GM19238 (cell line): Measurements from ENCODE around the gene PGC.

Source experiments
- DNase-seq: peaks from one replicate; pipeline ENCODE4 v3.0.0; 2011; ENCODE audit warnings: low spot score; ENCODE audit not compliant: insufficient read length

PGC gene

DNA sequence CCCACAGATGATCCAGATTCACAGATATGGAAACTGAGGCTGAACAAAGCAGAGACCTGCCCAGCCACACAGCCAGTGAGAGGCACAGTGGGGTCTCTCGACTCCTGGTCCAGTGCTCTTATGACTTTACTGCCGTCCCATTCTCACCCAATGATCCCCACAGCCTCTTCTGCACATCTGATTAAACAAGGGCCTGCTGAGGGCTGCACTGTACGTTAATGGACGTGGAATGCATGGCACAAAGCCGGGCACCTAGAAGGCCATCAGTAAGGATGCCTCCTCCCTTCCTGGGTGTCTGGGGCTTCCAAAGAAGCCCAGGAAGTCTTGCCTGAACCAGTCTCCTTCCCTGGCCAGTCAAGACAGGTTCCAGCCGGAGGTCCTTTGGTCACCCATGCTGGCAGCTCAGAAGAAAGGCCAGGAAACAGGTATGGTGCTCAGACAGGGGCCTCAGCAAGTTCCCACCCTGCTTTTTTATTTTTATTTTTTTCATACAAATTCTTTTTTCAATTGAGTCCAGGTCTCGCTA lies 15.6 kb downstream of the PGC start:
- DNase-seq, result no peak

DNA sequence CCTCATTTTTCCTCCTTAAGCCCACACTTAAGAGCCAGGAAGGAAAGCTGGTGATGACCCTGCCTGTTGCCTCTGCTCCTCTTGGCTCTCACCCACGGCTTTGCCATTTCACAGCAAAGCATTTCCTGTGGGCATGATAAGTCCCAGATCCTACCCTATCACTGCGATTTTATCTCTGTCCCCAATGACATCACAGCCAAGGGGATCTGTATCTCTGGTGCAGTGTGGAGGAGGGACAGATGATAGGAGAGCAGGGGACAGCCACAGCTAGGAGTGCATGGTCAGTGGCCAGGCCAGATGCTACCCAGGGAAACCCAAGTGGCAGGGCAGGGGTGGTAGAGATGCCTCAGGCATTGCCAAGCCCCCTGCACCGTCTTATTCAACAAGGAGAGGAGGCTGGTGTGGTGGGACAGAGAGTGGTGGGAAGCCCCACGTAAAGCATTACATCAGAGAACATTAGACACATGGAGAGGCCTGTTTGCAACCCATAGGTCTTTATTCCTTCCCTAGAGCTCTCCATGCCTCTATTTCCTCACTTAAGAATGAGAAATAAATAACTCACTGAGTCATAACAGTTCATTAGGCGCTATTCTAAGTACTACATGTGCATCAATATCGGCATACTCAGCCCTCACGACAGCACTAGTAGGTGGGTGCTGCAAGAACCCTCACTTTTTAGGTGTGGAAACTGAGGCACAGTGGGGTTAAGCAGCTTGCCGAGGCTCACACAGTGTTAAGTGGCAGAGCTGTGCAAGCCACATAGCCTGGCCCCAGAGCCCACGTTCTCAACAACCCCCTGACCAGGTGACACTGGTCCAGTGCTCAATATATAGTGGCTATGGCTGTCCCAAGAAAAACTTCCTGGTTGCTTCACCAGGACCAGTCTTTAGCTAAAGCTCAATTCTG lies 16.4 kb downstream of the PGC start:
- no peak for DNase-seq

DNA sequence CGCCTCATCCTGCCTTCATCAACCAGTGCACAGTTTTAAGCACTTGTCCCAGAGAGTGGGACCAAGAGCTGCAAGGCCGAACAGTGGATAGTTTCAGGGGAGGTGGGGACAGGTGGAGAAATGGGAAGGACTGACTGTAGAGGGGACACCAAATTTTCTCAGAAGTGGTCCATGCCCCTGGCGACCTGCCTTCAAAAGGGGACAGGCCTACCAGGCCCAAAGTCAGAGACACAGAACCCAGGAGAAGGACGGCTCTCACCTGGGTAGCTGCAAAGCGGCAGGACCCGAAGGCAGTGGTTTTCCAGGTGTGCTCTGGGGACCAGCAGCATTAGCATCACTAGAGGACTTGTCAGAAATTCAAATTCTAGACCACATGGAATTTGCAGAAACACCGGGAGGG lies 17.6 kb downstream of the PGC start:
- DNase-seq, result no peak

DNA sequence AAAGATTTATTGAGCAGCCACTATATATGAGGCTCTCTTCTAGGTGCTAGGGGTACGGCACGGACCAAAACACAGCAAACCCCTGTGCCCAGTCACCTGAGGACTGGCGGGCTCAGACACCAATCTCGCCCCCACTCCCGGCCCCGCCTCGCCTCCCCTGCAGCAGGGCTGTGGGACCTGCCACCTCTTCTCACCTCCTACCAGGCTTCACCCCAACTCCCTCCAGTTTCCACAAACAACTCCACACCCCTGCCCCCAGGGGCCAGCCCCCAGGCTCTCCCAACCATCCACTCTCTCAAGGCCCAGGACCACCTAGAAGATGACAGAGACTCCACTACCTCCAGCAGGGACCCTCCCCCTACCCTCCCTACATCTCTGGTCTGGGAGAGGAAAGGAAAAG lies 18.2 kb downstream of the PGC start:
- DNase-seq, result no peak

DNA sequence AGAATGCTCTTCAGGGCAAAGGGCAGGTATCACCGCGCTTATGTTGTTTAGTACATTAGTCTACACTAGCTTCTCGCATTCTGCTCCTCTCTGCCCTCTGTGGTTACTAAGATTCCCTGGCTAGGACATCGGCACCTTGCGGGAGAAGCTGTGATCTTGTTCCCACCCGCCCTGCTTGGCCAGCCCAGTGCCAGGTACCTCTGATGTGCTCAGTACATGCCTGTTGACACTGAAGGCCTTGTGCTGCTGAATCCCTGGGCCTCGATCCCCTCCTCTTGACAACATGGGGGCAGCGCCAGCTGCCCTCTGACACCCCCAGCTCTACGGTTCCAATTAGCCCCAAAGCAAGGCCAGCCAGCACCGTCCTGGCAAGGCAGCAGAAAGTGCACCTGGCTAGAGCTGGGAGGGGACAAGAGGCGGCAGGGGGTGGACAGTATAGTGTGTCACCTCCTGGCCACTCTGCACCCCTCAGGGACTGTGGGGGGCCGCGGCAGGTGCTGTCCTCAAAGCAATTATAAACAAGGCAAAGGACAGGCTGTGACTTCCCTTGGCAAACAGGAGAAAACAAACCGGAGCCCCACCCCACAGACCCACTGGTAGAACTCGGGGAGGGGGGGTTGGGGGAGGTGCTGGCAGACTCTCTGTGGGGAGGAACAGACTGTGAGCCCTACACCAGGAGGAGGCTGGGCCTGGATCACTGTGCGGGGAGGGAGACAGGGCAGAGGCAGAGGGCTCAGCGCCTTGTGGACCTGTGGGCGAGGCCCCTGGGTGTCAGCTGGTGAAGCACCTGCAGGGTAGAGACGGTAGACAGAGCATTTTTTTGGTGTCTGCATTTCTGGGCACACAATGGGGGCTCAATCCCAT lies 18.9 kb downstream of the PGC start:
- no peak for DNase-seq

DNA sequence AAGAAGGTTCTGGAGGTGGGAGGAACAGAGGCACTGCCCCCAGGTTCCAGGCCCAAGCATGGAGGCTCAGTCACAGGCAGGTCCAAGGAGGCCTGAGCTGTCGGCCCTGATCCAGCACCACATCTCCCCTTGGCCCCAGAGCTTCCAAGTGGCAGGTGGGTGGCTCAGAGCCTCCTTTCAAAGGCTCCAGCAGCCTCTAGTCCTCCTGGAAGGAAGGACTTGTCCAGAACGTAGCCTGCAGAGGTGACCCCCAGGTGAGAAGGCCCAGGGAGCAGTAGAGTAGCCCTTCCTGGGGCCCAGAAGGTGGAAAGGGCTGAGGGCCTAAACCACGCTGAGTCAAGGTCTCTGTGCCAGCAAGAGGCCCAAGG lies 19.5 kb downstream of the PGC start:
- DNase-seq, result no peak

DNA sequence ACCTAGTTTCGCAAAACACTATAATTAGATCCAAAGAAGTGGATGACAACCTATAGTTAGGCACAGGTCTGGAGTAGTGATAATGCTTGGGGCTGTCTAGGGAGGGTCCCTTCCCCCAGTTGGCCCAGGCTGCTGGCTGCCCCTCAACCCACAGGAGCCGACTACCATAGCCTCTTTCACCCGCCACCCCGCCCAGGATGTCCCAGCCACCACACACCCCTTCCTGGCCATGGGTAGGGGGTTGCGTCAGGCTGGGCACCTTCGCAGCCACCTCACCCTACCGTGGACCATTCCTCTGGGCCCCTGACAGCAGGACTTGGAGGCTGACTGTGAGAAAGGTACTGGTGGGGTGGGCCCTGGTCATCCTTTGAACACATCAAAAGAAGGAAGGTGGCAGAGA lies 20.3 kb downstream of the PGC start:
- DNase-seq, result no peak

DNA sequence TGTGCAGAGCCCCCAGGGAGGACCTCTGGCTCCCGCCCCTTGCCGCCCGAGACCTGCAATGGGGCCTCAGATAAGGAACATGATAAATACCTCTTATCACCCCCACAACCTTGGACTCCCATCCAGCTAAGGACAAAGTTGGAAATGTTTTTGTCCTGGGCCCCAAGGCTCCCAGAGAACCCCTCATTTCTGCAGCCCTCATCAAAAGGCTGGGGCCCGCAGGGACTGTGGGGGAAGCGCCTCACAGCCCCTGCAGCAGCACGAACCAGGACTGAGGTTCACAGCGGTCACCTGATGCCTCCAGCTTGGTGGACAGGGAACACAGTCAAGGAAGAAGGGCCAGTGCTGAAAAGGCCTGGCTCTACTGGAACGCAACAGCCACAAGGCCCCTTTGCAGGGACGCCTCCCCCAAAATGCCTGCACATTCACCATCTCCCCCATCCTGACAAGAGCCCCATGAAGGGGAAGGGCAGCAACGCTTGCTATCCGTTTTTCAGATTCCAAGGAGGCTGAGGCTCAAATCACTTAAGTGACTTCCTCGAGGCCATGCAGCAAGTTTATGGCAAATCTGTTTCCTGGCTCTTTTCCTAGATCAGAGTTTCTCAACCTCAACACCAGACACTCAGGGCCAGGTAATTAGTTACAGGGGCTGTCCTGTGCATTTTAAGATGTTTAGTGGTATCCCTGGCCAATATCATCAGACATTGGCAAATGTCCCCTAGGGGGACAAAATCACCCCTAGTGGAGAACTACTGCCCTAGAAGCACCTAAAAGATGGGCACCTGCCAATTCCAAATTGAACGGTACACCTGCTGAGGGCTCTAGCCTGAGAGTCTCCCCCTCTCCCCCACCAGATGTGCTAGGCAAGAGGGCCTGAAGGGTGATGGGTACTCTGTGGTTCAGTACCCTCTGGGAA lies 22.4 kb downstream of the PGC start:
- DNase-seq, result no peak

DNA sequence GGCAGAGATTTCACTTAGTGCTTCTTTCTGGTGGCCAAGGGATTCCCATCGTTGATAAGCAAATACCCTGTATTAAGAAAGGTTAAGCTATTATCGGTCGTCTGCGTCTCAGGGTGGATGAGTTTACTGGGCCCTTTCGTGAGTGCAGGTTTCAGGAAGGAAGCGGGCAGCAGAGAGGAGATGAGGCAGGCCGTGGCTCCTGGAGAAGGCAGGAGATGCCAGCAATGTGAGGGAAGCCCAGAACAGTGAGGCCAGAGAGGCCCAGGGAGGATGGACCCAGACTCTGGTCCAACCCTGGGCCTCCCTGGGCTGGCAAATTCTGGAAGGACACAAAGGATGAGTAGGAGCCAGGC lies 23.0 kb downstream of the PGC start:
- DNase-seq, result no peak

DNA sequence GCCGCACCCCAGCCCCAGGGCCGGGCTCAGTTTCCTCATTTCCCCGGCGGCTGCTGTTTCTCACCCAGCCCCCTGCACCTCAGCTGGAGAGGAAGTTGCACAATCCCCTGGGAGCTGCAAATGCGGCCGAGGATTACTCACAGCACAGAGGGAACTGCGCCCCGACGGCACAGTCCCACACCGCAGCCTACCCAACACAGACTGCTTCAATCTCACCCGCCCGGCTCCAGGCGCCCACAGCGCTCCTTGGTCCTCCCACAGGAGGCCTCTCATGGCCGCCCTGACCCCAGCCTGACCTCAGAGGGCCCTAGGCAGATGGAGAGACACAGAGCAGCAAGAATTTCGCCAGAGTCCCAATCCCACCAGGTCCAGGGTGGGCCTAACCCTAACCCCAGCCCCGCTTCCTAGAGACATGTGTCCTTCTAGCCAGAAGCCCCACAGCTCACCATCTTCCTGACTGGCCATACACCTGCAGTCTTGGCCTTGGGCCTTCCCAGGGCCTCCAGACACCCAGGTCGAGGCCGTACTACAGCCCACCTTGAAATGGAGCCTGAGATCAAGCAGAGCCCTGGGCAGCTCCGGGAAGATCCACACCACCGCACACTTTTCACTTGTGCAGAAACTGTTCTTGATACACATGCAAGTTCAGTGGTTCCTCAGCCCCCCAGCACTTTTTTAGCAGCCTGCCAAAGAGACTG lies 23.5 kb downstream of the PGC start:
- peak; percentile 94 for DNase-seq

DNA sequence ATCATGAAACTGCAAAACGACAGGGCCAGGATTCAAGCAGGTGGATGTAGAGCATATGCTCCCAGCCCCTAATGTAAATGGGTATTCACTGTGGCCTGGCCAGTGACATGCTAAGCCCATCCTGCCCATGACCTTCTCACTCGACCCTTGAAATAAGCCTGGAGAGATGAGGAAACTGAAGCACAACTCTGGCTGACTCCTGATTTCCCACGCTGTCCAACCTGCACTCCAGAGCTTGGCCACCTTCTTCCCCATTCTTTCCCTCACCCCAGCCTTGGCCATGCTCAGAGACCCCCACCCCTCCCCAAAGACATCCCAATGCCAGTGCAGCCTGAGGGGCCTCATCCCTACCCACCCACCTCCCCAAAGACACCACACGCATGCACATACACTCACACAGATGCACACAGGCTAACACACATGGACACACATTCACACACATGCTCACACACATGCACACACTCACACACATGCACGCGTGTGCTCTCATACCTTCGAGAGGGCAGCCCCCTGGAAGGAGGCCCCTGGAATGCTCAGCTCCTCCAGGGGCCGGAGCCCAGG lies 24.1 kb downstream of the PGC start:
- no peak for DNase-seq

DNA sequence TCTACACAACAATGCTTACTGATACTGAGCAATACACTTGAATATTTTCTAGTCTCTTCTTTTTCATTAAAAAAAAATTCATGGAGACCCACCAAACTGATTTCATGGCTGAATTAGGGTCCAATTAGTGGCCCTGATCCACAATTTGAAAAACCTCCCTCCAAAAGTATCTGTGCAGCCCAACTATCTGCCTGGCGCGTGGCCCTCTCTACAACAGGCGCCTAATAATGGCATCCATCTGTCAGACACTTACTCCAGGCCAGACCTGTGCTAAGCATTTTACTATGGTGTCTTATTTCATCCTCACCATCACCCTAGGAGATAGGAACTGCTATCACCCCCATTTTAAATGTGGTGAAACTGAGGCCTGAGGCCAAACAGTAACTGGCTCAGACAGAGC lies 25.8 kb downstream of the PGC start:
- DNase-seq, result no peak

DNA sequence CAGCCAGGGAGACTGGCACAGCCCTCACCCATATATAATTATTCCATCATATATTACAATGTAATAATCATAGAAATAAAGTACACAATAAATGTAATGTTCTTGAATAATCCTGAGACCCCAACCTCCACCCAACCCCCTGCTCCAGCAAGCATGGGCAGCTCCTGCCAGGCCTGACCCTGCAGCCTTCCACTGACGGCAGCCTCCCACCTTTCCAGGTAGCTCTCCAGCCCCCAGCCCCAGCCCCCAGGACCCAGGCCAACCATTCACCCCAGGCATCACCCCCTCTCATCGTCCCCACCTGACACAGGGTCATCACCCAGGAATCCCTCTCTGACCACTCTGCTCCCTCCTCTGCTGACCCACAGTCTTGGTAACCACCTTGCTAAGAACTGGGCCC lies 26.4 kb downstream of the PGC start:
- no peak for DNase-seq

DNA sequence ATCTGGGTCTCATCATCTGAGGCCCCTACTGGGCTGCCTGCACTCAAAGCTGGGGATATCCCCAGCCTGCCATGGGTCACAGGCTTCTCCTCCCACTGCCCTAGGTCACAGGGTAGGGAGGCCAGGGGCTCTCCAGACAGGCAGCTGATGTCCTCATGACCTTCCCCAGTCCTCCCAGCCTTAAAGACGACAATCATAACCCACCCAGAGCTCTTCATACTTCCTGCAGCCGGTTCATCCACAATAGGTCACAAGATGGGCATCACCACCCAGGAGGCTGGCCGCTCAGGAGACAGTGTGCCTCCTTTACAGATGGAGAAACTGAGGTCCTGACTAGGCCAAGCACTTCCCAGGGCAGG lies 27.0 kb downstream of the PGC start:
- DNase-seq, result no peak

DNA sequence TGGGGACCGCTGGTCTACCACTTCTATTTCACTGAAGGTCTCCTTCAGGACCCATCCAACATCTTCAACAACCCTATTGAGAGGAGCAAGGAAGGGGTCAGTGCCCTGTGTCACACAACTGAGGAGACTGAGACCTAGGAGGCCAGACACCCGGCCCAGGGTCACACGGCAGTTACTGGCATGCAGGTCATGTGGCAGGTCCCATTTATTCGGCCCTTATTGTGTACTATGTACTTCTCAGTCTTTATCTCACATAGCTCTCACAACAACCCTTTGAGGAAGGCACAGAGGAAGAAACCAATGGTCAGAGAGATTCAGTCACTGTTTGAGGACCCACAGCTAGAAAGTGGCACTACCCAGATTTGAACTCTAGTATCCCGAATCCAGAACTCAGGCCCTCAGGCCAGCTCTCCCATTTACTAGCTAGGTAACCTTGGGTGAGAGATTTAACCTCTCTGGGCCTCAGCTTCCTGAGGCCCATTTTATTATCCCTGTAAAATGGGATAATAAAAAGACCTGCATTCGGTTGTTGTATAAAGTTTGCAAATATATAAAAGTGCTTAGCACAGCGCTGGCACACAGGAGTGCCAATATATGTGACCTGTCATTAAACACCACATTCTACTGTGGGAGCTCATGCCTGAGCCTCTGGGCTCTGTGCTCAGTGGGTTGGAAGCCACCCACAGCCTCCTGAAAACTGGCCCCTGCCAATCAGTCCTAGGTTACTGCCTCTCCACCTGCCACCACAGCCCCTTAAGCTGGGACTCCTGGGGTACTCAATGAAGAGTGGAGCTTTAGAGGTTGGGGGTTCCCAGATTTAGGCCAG lies 27.5 kb downstream of the PGC start:
- no peak for DNase-seq

DNA sequence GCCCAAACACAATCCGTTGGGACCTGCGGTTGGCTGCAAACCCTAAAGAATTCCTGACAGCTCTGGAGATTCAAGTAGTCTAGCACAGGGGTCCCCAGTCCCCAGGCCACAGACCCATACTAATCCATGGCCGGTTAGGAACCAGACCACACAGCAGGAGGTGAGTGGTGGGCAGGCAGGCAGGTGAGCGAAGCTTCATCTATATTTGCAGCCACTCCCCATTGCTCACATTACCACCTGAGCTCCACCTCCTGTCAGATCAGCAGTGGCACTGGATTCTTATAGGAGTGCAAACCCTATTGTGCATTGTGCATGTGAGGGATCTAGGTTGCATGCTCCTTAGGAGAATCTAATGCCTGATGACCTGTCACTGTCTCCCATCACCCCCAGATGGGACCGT lies 28.4 kb downstream of the PGC start:
- no peak for DNase-seq

DNA sequence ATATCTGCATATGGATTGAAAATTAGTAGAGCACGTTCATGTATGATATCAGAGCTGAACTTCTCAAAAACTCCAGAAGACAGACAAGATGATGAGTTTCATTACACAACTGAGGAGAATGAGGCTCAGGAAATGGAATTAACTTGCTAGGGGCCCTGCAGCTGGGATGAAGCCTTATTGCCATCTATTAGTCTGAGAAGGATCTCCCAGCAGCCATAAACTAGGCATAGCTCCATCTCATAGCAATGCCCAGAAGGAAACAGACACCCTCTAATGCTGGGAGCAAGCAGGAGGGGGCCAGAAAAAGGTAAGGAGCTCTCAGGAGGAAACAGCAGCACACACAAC lies 29.8 kb downstream of the PGC start:
- DNase-seq, result no peak

DNA sequence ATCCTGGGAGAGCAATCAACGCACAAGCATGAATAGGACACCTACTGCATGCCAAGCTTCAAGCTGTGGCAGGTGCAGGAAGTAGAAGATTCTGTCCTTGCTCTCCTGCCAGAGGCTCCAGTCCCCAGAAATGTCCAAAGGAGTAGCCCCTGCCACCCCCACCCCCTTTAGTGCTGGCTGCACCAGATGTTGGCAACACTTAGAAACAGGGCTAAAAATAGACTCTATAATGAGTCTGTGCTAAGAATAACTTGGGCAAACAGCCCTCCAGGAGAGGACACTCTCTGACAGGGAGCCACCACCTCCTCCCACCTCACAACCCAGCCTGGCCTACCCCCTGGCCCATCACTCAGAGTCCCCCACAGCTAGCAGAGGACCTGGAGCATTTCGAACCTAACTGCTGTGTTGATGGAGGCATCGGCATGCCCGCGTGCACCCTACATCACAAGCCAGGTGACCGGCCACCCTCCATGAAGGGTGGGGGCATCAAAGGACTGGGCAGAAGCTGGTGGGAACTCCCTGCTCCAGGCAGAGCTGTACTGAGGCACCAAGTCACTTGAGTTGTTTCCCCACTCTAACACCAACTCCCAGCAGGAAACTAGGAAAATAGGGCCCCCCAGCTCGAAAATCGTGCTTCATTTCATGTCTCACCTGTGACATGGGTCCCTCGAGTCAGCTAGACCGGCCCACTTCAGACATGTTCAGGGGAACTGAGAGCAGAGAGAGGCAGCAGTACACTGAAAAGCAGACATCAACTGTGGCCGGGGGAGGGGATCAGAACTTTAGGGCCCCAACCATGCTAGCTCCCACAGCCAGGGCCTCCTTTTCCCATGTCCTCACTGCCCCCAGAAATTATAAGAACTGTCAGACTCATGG lies 30.4 kb downstream of the PGC start:
- DNase-seq, result no peak
